Uterus (tissue), 4 donors: ENCODE data around the gene TMEM219. TPM values are rescaled to one million over a fixed set of nuclear protein-coding genes. Genes with fewer than 3 reads are reported as not detected.

Experiments
- DNase-seq, 2 donors: peaks; one replicate each; pipeline ENCODE4 v3.0.0-alpha.2; 2019 to 2020
- H3K27ac ChIP-seq, 2 donors: fragments of 200-600 bp; sonication (generic); 1 replicate in 1 of 2; 2 replicates in 1 of 2; pipeline ENCODE4 v1.5.1; 2016 to 2018
- H3K27me3 ChIP-seq, 2 donors: fragments of 200-600 bp; sonication (generic); one replicate each; pipeline ENCODE4 v1.5.1; 2018 to 2019; ENCODE audit warnings: control low read depth in 1 of 2
- H3K36me3 ChIP-seq, 2 donors: fragments of 200-600 bp; sonication (generic); one replicate each; pipeline ENCODE4 v1.5.1; 2019; ENCODE audit warnings: control low read depth in 1 of 2
- H3K4me1 ChIP-seq, 2 donors: fragments of 200-600 bp; sonication (generic); one replicate each; pipeline ENCODE4 v1.5.1; 2018 to 2019; ENCODE audit warnings: control low read depth in 1 of 2
- H3K4me3 ChIP-seq, 2 donors: fragments of 200-600 bp; sonication (generic); 1 replicate in 1 of 2; 2 replicates in 1 of 2; pipeline ENCODE4 v1.5.1; 2018 to 2019; ENCODE audit warnings: mild to moderate bottlenecking in 1 of 2
- H3K9me3 ChIP-seq, 2 donors: fragments of 200-600 bp; sonication (generic); one replicate each; pipeline ENCODE4 v1.5.1; 2019; ENCODE audit warnings: control low read depth in 1 of 2
- CTCF ChIP-seq, 4 experiments: fragments of 200-600 bp in 2 of 4; fragments of 450-650 bp in 2 of 4; sonication (generic) in 2 of 4; IDR thresholded peaks; one replicate each; pipeline ENCODE4 v1.5.1; 2016 to 2019; ENCODE audit warnings: antibody characterized with exemption in 4 of 4, mild to moderate bottlenecking in 2 of 4, moderate library complexity in 1 of 4
- POLR2A ChIP-seq, 2 donors: fragments of 450-650 bp; IDR thresholded peaks; one replicate each; pipeline ENCODE4 v1.6.1; 2016; ENCODE audit warnings: antibody characterized with exemption in 2 of 2, mild to moderate bottlenecking in 1 of 2, moderate library complexity in 1 of 2
- intact Hi-C: fragments of 100-400 bp; cut with DNase I; formaldehyde crosslinking; loops from one replicate; pipeline ENCODE4 v1.15.1; 2023; ENCODE audit warnings: low total_unique reads
- total RNA-seq, 4 donors: library from RNA; depleted of rRNA in 3 of 4; stranded (reverse); fragments of >200 nt in 3 of 4; gene quantifications; one replicate each; pipeline versions ENCODE4 v1.1.0 to v1.2.4, GENCODE V29; 2014 to 2023
- donor health status: DM: yes; HTN: yes; CAD: no.

Gene TMEM219
- total RNA-seq, 4 donors from 2014 or later: 38.6 to 82.3 (median 58.5) TPM

- intact Hi-C loops: no loop called here
- no peaks in the 10 kb centered on the region for H3K27me3 ChIP-seq
- no peaks in the 10 kb centered on the region for H3K9me3 ChIP-seq
- peak overlapping the region; percentile 70 to 79 for H3K27ac ChIP-seq
- no peak overlapping the region for H3K4me3 ChIP-seq
- no peaks in the 10 kb centered on the region for H3K36me3 ChIP-seq
- TF ChIP-seq CTCF (IDR thresholded peaks at IDR 0.05) (peak in 1 of 4 experiments; percentile 8), POLR2A (IDR thresholded peaks at IDR 0.05) (no peak)
- DNase-seq: peak; percentile 74 to 81
- no peaks in the 10 kb centered on the region for H3K4me1 ChIP-seq
Observed at GRCh38 chr16:29943846-29944799, 17.8 kb upstream of the TMEM219 start.

DNA sequence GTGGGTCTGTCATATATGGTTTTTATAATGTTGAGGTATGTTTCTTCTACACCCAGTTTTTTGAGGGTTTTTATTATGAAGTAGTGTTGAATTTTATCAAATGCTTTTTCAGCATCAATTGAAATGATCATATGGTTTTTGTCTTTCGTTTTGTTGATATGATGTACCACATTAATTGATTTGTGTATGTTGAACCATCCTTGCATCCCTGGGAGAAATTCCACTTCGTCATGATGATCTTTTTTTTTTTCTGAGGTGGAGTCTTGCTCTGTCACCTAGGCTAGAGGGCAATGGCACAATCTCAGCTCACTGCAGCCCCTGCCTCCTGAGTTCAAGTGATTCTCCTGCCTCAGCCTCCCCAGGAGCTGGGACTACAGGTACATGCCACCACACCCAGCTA lies 14.0 kb upstream of the TMEM219 start:
- TF ChIP-seq POLR2A (IDR thresholded peaks at IDR 0.05): no peak
- TF ChIP-seq CTCF (IDR thresholded peaks at IDR 0.05): no peak
- Histone ChIP-seq H3K4me1 (no peaks in the 10 kb centered on the region), H3K27me3 (no peaks in the 10 kb centered on the region), H3K27ac (no peak overlapping the region), H3K9me3 (no peaks in the 10 kb centered on the region), H3K4me3 (no peak overlapping the region), H3K36me3 (no peaks in the 10 kb centered on the region)
- intact Hi-C loops: no loop called here
- DNase-seq: no peak

- intact Hi-C loops: no loop called here
- no peak for DNase-seq
Observed at GRCh38 chr16:29950806-29951461, 10.9 kb upstream of the TMEM219 start.

GRCh38 chr16:29951625-29952365 lies 10.1 kb upstream of the TMEM219 start:
- Histone ChIP-seq H3K36me3 (no peaks in the 10 kb centered on the region), H3K4me3 (no peak overlapping the region), H3K4me1 (no peaks in the 10 kb centered on the region), H3K27me3 (no peaks in the 10 kb centered on the region), H3K9me3 (no peaks in the 10 kb centered on the region), H3K27ac (no peak overlapping the region)
- DNase-seq: no peak
- no peak for TF ChIP-seq POLR2A (IDR thresholded peaks at IDR 0.05)
- no peak for TF ChIP-seq CTCF (IDR thresholded peaks at IDR 0.05)
- intact Hi-C loops: no loop called here

More at GRCh38 chr16:29950806-29951461, 10.9 kb upstream of the TMEM219 start:
- no peak for TF ChIP-seq POLR2A (IDR thresholded peaks at IDR 0.05)
- TF ChIP-seq CTCF (IDR thresholded peaks at IDR 0.05): no peak
- Histone ChIP-seq H3K4me3 (no peak overlapping the region), H3K27ac (no peak overlapping the region), H3K27me3 (no peaks in the 10 kb centered on the region), H3K4me1 (no peaks in the 10 kb centered on the region), H3K36me3 (no peaks in the 10 kb centered on the region), H3K9me3 (no peaks in the 10 kb centered on the region)
